HG02973 (cell line): ENCODE data around the gene TPK1.
"Not testable (repeated sequence)": the region's sequence is repeated elsewhere in the genome, so short reads cannot be mapped to it uniquely, and the experiment has no call there.

Experiments
- ATAC-seq: cut with Tn5 transposase; IDR thresholded peaks from one replicate; pipeline ENCODE4 v1.9.1; 2021; ENCODE audit warnings: moderate library complexity; ENCODE audit not compliant: unreplicated experiment

The TPK1 gene

DNA sequence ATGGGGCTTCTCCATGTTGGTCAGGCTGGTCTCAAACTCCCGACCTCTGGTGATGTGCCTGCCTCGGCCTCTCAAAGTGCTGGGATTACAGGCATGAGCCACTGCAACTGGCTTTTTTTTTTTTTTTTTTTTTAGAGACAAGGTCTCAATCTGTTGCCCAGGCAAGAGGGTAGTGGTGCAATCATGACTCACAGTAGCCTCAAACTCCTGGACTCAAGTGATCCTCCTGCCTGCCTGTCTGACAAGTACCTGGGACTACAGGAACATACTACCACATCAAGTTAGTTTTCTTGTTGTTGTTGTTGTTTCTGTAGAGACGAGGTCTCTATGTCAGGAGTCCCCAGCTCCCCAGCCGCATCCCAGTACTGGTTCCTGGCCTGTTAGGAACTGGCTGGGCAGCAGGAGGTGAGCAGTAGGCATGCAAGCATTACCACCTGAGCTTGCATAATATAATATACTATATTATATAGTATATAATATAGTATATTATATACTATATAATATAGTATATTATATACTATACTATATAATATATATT is 55.7 kb downstream of the TPK1 start:
- ATAC-seq: no peak

GRCh38 chr7:144777889-144778288 is 58.0 kb downstream of the TPK1 start:
- ATAC-seq: not testable (repeated sequence)

DNA sequence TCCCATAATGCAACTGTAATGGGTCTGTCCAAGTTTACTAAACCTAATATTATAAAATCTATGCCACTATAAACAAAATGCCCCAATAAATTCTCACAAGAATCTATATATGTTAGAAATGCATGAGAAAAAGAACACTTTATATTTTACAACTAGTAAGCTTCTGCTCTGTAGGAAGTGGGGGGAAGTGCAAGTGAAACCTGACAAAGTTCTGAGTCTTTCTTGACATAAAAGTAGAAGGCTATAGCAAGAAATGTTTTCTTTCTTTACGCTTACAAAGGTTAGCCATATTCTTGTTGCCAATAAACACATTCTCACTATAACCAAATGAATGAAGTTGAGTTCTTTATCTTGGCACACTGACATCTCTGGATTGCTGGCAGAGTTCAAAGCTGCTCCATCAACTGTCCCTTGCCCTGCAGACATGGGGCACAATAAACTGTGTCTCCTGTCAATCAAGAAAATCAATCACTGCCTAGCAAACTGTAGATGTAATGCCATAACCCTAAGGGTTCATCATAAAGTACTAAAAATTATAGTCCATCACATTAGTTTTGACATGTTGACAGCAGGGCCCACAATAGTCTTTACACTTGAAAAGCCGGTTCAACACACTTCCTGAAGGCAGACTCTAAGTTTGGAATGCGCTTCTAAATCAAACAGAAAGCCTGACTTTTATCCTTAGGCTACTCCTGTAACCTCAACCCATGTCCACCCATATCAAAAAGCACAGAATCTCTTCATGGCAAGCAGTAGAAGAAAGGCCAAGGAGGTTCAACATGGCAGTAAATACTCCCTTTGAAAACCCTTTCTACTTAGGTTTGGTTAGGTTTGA is 58.6 kb downstream of the TPK1 start:
- no peak for ATAC-seq

DNA sequence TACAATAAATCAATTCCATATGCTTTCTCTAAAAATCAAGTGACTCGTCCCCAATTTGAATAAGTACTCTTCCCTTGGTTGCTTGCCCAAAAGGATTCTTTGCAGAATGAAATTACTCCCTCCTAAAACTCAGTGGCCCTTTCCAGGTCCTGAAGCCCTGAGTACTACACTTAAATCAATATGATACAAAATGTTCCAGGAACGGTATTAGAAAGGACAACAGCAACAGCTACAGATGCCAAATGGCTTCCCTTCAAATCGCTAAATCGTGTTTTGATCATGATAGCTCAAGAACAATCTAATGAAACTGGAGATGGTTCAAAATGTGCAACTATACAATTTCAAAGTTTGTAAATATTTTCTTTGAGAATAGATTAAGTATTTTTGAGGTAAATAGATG is 59.4 kb downstream of the TPK1 start:
- no peak for ATAC-seq

DNA sequence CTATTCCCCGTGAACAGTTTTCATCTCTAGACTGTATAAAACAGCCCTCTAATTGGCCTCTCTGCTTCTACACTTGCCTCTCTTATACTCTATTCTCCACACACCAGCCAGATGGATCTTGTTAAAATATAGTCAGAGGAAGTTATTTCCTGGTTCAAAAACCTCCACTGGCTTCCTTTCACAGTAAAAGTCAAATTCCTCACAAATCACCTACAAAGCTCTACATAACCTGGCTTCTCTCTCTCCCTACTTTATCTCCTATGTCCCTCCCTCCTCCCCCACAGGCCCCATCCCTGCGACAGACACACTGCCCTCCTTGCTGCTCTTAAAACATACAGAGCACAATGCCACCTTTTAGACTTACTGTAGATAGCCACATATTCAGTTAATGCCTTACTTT is 60.1 kb downstream of the TPK1 start:
- ATAC-seq: no peak

DNA sequence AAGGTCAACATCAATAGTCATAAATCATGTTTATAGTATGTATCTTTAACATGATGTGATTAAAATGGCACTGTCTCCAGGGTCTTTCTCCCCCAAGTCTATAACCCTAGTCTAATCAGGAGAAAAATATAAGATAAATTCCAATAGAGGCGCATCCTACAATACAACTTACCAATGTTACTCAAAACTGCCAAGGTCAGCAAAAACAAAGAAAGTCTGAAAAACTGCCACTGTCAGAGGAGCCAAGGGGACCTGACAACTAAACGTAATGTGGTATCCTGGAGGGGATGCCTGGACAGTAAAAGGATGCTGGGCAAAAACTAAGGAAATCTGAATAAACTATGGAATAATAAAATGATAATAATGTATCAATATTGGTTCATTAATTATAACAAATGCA is 63.9 kb downstream of the TPK1 start:
- no peak for ATAC-seq

DNA sequence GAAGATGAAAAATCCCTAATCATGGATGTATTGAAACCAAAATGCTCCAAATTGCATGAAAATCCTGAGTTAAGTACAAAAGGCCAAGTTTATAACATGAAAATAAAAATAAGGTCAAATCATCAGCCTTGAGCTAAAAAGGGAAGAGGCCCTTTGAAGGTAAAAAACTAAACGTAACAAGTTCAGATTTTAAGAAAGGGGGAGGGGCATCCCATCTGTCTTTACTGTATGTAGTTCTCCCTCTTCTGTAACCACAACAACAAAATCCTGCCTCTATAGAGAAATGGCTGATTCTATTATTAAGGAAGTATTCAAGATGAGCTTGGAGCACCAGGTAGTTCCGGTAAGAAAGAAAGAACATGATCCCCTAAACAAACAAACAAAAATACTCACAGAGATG is 64.7 kb downstream of the TPK1 start:
- ATAC-seq: no peak

GRCh38 chr7:144769352-144769751 is 66.5 kb downstream of the TPK1 start:
- ATAC-seq: no peak

DNA sequence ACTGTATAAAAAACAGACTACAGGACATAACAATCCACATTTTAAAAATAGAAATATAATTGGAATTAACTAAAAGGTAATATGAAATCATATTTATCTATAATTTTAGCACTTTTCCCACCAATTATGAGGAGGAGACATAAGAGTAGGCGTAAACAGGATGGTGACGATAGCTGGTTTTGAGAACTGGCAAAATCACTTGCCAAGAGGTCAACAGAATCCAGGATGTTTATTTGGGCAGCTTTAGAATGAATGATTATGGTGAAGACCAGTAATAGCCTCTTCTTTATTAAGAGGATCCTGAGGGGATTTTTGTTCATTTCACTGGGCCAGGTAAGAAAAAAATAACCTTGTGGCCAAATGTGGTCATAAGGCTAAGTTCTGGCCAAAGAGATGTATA is 67.2 kb downstream of the TPK1 start:
- ATAC-seq: no peak

- no peak for ATAC-seq
These were observed 72.6 kb downstream of the TPK1 start for GRCh38 chr7:144763291-144763690.

- ATAC-seq: no peak
These were observed 73.0 kb downstream of the TPK1 start for GRCh38 chr7:144762853-144763252.

DNA sequence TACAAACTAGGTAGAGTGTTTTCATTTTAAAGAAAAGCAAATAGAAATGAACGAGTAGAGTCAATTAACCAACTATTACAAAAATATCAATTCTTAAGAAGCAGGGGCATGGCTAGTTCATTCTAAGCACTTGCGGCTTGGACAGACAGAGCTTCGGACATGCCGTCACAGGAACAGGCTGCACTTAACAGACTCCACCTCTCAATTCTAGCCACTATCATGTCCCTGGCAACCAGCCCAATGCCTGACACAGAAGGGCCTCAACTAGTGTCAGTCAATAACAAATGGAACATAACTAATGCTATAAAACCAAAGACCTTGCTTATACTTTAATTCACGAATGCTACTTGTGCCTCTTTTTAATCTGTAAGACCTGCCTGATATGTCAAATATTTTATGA is 74.4 kb downstream of the TPK1 start:
- no peak for ATAC-seq

DNA sequence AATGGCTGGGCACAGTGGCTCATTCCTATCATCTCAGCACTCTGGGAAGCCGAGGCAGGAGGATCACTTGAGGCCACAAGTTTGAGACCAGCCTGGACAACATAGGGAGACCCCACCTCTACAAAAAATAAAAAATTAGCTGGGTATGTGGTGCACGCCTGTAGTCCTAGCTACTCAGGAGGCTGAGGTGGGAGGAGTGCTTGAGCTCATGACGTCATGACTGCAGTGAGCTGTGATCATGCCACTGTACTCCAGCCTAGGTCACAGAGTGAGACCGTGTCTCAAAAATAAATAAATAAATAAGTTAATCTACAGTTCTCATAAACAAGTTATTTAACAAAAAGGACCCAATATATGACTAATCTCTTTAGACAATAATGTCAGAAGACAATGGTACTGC is 76.2 kb downstream of the TPK1 start:
- no peak for ATAC-seq

DNA sequence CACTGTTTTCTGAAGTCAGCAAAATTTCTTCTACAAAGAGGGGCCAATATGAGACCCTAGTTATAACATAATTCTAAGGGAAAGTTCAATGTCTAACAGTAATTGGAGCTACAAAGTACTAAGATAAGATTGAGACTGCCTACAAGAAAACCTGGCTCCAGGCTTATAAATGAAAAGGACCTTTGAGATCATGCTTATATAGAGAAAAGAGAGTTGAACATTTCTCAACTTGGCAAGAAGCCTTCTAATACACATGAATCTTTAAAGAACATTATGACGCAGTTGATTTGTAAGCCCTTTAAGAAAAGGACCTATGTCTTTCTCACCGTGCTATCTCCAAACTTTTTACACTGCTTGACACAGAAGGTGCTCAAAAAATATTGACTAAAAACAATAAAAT is 87.9 kb downstream of the TPK1 start:
- ATAC-seq: no peak

DNA sequence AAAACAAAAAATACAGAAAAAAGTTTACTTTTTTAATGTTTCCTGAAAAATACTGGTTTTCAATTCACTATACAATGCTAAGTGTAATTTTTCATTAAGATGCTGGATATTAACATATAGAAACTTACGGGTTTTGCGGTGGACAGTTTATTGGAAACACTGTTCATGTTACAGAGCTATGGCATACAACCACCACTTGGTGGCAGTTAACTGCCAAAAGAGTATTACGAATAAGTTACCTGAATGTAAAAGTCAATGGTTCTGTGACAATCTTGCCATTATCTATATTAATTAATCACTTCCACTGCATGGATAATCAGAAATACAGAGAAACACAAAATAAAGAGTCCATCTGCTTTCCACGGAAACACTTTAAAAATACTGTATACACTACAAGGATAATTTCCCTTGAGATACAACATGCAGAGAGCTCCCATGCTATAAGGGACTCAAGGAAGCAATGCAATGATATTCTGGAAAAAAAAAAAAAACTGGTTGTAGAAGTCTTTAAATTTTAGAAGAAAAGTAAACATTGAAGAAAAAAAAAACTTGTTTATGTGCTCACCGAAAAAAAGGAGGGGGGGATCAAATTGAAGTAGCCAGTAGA is 97.0 kb downstream of the TPK1 start:
- peak; percentile 90 for ATAC-seq

DNA sequence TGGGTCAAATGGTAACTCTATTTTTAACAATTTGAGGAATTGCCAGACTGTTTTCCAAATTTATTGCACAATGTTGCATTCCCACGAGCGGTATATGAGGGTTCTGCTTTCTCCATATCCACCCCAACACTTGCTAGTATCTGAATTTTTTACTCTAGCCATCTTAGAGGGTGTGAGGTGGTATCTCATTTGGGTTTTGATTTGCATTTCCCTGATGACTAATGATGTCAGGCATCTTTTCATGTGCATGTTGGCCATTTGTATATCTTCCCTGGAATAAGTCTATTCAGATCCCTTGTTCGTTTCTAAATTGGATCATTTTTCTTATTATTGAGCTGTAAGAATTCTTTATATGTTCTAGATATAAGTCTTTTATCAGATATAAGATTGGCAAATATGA is 97.7 kb downstream of the TPK1 start:
- ATAC-seq: no peak

DNA sequence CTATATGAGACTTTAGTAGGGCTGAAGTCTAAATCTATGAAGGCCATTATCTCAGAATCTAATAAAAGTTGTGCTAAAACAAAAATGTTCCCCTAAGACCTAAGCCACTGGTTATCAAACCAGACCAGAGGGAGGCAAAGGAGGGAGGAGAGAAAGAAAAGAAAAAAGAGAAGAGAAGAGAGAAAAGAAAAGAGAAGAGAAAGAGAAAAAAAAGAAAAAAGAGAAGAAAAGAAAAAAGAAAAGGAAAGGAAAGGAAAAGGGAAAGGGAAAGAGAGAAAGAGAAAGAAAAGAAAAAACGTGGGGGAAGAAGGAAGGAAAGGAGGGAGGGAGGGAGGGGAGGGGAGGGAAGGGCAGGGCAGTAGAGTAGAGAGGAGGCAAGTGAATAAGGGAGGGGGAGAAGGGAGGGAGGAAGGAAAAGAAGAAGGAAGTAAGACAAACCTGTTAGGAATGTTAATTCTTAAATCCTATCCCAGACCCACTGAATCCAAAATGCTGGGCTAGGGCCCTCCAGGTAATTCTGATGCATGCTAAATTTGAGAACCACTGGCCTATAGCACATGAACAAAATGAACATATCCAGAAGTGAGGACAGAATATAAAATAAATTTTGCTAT is 98.9 kb downstream of the TPK1 start:
- ATAC-seq: no peak

- no peak for ATAC-seq
These were observed 100.2 kb downstream of the TPK1 start for GRCh38 chr7:144735505-144736276.

DNA sequence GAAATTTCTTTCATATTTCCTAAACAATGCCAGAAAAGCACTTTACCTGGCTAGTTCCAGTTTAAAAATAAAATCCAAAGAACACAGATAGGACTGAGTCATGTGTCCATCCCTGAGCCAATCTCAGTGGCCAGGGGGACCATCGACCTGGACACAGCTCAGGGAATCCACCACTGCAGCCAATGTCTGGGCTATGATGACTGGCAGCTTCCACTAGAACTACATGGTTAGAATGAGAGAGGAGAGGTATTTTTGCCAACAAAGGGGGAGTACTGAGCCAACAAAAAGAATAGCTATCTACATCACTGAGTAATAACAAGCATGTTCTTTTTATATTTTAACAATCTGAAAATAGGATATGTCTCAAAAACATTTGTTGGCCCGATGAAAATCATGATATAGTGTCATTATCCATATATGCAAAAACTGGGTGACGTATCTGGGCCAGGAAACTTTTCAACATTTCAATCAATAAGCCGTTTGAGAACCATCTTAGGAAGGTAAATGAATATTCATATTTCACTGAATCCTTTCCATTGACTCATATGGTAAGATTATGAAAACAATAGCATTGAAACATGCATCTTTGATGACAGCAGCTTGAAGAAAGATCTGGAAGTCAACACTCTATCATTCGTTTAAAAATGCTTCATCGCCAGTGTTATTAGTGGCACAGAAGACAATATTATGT is 104.0 kb downstream of the TPK1 start:
- ATAC-seq: no peak

DNA sequence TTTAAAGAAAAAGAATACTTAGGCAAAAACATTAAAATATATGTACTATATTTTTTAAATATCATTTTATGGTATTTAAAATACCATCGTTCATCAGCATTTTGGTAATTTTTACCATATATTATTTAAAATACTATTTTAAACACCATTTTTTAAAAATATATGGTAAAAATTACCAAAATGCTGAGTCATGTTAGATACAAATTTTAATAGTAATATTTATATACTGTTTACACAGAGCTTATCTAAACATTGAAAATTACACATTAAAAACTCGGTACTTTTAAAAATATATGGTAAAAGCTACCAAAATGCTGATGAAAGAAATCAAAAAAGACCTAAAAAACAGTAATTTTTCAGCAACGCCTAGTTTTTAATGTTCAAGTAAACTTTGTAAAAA is 105.6 kb downstream of the TPK1 start:
- no peak for ATAC-seq

- no peak for ATAC-seq
These were observed 106.6 kb downstream of the TPK1 start for GRCh38 chr7:144729226-144729625.
